ENCODE data around the gene CRTC3.
A peak's percentile ranks its signal among the peaks of the same experiment; 100 is the strongest.
"Not testable (repeated sequence)": the region's sequence is repeated elsewhere in the genome, so short reads cannot be mapped to it uniquely, and the experiment has no call there.

CRTC3 gene

GRCh38 chr15:90523373-90523772, 6.3 kb upstream of the CRTC3 start:
- no peak for ATAC-seq

- ATAC-seq, result not testable (repeated sequence)
Observed at GRCh38 chr15:90524018-90524803, 5.5 kb upstream of the CRTC3 start.

GRCh38 chr15:90529011-90529370, 732 bp upstream of the CRTC3 start:
- no peak for ATAC-seq

- peak; percentile 28 to 54 for ATAC-seq
Observed at GRCh38 chr15:90530250-90531051, 728 bp downstream of the CRTC3 start.

- ATAC-seq, result no peak
Observed at GRCh38 chr15:90531147-90531546, 1.4 kb downstream of the CRTC3 start.

- ATAC-seq, result no peak
Observed at GRCh38 chr15:90535254-90535653, 5.5 kb downstream of the CRTC3 start.

GRCh38 chr15:90539789-90540188, 10.1 kb downstream of the CRTC3 start:
- peak; percentile 86 to 90 for ATAC-seq

- ATAC-seq, result no peak
Observed at GRCh38 chr15:90540768-90541167, 11.0 kb downstream of the CRTC3 start.

GRCh38 chr15:90545095-90545494, 15.4 kb downstream of the CRTC3 start:
- ATAC-seq, result peak; percentile 72 to 75

- ATAC-seq, result no peak
Observed at GRCh38 chr15:90547540-90547939, 17.8 kb downstream of the CRTC3 start.

- ATAC-seq, result peak in 1 of 2 donors; percentile 30
Observed at GRCh38 chr15:90550919-90551318, 21.2 kb downstream of the CRTC3 start.

GRCh38 chr15:90552162-90552928, 22.6 kb downstream of the CRTC3 start:
- ATAC-seq, result no peak

GRCh38 chr15:90552929-90553211, 23.1 kb downstream of the CRTC3 start:
- ATAC-seq, result no peak

GRCh38 chr15:90553248-90553745, 23.6 kb downstream of the CRTC3 start:
- no peak for ATAC-seq

- ATAC-seq, result no peak
Observed at GRCh38 chr15:90557186-90558084, 27.7 kb downstream of the CRTC3 start.

GRCh38 chr15:90558171-90558573, 28.4 kb downstream of the CRTC3 start:
- no peak for ATAC-seq

GRCh38 chr15:90559119-90559518, 29.4 kb downstream of the CRTC3 start:
- no peak for ATAC-seq

GRCh38 chr15:90560229-90560776, 30.6 kb downstream of the CRTC3 start:
- ATAC-seq, result no peak

GRCh38 chr15:90561344-90562244, 31.9 kb downstream of the CRTC3 start:
- ATAC-seq, result no peak

GRCh38 chr15:90562669-90563068, 32.9 kb downstream of the CRTC3 start:
- ATAC-seq, result no peak

GRCh38 chr15:90563463-90563862, 33.7 kb downstream of the CRTC3 start:
- peak; percentile 25 to 32 for ATAC-seq

All from activated CD4-positive, CD25-positive, alpha-beta regulatory T cell treated with anti-CD3 and anti-CD28 coated beads, Interleukin-2, amount 50 U/mL, for 24 hours (primary cell).